OCI-LY1 (cell line): Measurements from ENCODE around the gene CDRT4.

Source experiments
- CTCF ChIP-seq: fragments of 200-600 bp; sonication (generic), shearing (Covaris generic); IDR thresholded peaks from 2 replicates; pipeline ENCODE4 v1.5.1; 2017; ENCODE audit warnings: mild to moderate bottlenecking, antibody characterized with exemption, low read length, moderate library complexity, mixed read lengths
- EZH2 ChIP-seq: fragments of 200-600 bp; sonication (generic), shearing (Covaris generic); IDR thresholded peaks from 2 replicates; pipeline ENCODE4 v1.8.0; 2017; ENCODE audit warnings: borderline replicate concordance, mixed run types, mild to moderate bottlenecking, antibody characterized with exemption, low read length, moderate library complexity, mixed read lengths

DNA sequence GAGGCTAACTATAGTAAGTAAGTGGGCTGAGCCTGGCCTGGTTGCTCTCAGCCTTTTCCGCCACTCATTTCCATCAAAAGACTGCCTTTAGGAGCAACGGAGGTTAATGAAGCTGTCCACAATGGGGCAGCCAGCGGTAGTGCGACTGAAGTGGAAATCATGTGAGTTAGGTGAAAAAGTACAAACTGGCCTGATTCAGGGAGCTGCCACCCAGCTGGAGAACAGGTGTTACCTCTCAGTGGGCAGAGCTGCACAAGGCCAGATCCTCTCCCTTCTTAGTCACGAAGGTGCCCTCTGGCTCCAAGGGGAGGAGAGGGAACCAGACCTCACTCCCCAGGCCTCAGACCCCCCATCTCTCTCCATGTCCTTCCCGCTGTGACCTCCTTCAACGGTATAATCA is 34.4 kb upstream of the CDRT4 start:
- TF ChIP-seq EZH2 (no peak), CTCF (no peak)
